HEK293 (cell line): ENCODE measurements around the gene RAB3B.

Experiments
- CTCF ChIA-PET: fragments of 350-600 bp; formaldehyde crosslinking; extraction: SDS; loops from one replicate; lab custom pipeline; 2021; ENCODE audit warnings: antibody characterized with exemption; lab: Yijun Ruan, JAX
- POLR2A ChIA-PET: fragments of 300-600 bp; formaldehyde crosslinking; extraction: SDS; loops from one replicate; lab custom pipeline; 2020; ENCODE audit warnings: antibody characterized with exemption, inconsistent platforms; lab: Yijun Ruan, JAX
- H3K27ac ChIP-seq: fragments of 200-500 bp; sonication (Bioruptor generic); 2 replicates; pipeline ENCODE4 v1.5.1; 2014; ENCODE audit warnings: low read depth, low read length, control low read depth, inconsistent platforms; ENCODE audit errors: extremely low read depth
- H3K36me3 ChIP-seq, 2 experiments: fragments of 200-500 bp in 1 of 2; sonication (Bioruptor generic) in 1 of 2; 1 replicate in 1 of 2; 2 replicates in 1 of 2; pipeline ENCODE4 v1.5.1; 2014 to 2017; ENCODE audit warnings: inconsistent platforms in 2 of 2, low read length in 2 of 2; ENCODE audit not compliant: control insufficient read depth in 2 of 2, insufficient read depth in 1 of 2
- H3K4me1 ChIP-seq: fragments of 200-500 bp; sonication (Bioruptor generic); 2 replicates; pipeline ENCODE4 v1.5.1; 2014; ENCODE audit warnings: mild to moderate bottlenecking, low read length, inconsistent platforms; ENCODE audit not compliant: control insufficient read depth, insufficient read depth
- H3K4me3 ChIP-seq: 2 replicates; pipeline ENCODE4 v1.5.1; 2011; ENCODE audit warnings: low read depth, mild to moderate bottlenecking, control low read depth, low read length, moderate library complexity
- H3K9me3 ChIP-seq: fragments of 200-500 bp; sonication (Bioruptor generic); 2 replicates; pipeline ENCODE4 v1.5.1; 2014; ENCODE audit warnings: low read depth, low read length, inconsistent platforms; ENCODE audit not compliant: control insufficient read depth, insufficient read depth
- FEZF1 ChIP-seq: fragments of 450-650 bp; formaldehyde crosslinking; IDR thresholded peaks from 2 replicates; pipeline ENCODE4 v1.5.1; 2016; ENCODE audit warnings: missing biosample characterization, missing genetic modification characterization
- GLIS2 ChIP-seq: fragments of 450-650 bp; formaldehyde crosslinking; IDR thresholded peaks from 2 replicates; pipeline ENCODE4 v1.5.1; 2016; ENCODE audit warnings: missing biosample characterization, missing genetic modification characterization
- SP2 ChIP-seq: fragments of 450-650 bp; formaldehyde crosslinking; IDR thresholded peaks from 2 replicates; pipeline ENCODE4 v1.5.1; 2016; ENCODE audit warnings: missing biosample characterization, missing genetic modification characterization
- ZFHX2 ChIP-seq: fragments of 450-650 bp; formaldehyde crosslinking; conservative IDR thresholded peaks from 2 replicates; pipeline ENCODE4 v1.5.1; 2016; ENCODE audit warnings: missing biosample characterization, missing genetic modification characterization
- ZIC2 ChIP-seq: fragments of 450-650 bp; formaldehyde crosslinking; IDR thresholded peaks from 2 replicates; pipeline ENCODE4 v1.5.1; 2016; ENCODE audit warnings: missing biosample characterization, missing genetic modification characterization
- ZNF114 ChIP-seq: fragments of 450-650 bp; formaldehyde crosslinking; IDR thresholded peaks from 2 replicates; pipeline ENCODE4 v1.5.0; 2017; ENCODE audit warnings: missing biosample characterization, missing genetic modification characterization
- ZNF133 ChIP-seq: fragments of 450-650 bp; formaldehyde crosslinking; IDR thresholded peaks from 2 replicates; pipeline ENCODE4 v1.5.1; 2016; ENCODE audit warnings: missing biosample characterization, missing genetic modification characterization
- ZNF146 ChIP-seq: fragments of 450-650 bp; formaldehyde crosslinking; IDR thresholded peaks from 2 replicates; pipeline ENCODE4 v1.5.1; 2016; ENCODE audit warnings: missing biosample characterization, missing genetic modification characterization
- ZNF433 ChIP-seq: fragments of 450-650 bp; formaldehyde crosslinking; IDR thresholded peaks from 2 replicates; pipeline ENCODE4 v1.5.1; 2016; ENCODE audit warnings: missing biosample characterization, missing genetic modification characterization, low read depth
- ZNF600 ChIP-seq: fragments of 450-650 bp; formaldehyde crosslinking; IDR thresholded peaks from 2 replicates; pipeline ENCODE4 v1.5.1; 2016; ENCODE audit warnings: missing biosample characterization, missing genetic modification characterization
- ZNF624 ChIP-seq: fragments of 450-650 bp; formaldehyde crosslinking; IDR thresholded peaks from 2 replicates; pipeline ENCODE4 v1.5.1; 2017; ENCODE audit warnings: missing biosample characterization, missing genetic modification characterization
- ZNF664 ChIP-seq: fragments of 450-650 bp; formaldehyde crosslinking; IDR thresholded peaks from 2 replicates; pipeline ENCODE4 v1.5.1; 2016; ENCODE audit warnings: missing biosample characterization, missing genetic modification characterization
- ZNF785 ChIP-seq: fragments of 450-650 bp; formaldehyde crosslinking; IDR thresholded peaks from 2 replicates; pipeline ENCODE4 v1.5.1; 2016; ENCODE audit warnings: missing biosample characterization, missing genetic modification characterization
- TF ChIP-seq, protein P1 (sequence below): IDR thresholded peaks from 2 replicates; pipeline ENCODE4 v1.6.1; 2011; ENCODE audit warnings: mild to moderate bottlenecking, low read depth, low read length, borderline replicate concordance
- TF ChIP-seq, protein P2 (sequence below): fragments of 450-650 bp; formaldehyde crosslinking; IDR thresholded peaks from 2 replicates; pipeline ENCODE4 v1.5.1; 2016; ENCODE audit warnings: missing biosample characterization, missing genetic modification characterization
- TF ChIP-seq, protein P3 (sequence below): fragments of 450-650 bp; IDR thresholded peaks from 2 replicates; pipeline ENCODE4 v1.5.1; 2018; ENCODE audit warnings: missing biosample characterization, mild to moderate bottlenecking, missing genetic modification characterization

Gene RAB3B

DNA sequence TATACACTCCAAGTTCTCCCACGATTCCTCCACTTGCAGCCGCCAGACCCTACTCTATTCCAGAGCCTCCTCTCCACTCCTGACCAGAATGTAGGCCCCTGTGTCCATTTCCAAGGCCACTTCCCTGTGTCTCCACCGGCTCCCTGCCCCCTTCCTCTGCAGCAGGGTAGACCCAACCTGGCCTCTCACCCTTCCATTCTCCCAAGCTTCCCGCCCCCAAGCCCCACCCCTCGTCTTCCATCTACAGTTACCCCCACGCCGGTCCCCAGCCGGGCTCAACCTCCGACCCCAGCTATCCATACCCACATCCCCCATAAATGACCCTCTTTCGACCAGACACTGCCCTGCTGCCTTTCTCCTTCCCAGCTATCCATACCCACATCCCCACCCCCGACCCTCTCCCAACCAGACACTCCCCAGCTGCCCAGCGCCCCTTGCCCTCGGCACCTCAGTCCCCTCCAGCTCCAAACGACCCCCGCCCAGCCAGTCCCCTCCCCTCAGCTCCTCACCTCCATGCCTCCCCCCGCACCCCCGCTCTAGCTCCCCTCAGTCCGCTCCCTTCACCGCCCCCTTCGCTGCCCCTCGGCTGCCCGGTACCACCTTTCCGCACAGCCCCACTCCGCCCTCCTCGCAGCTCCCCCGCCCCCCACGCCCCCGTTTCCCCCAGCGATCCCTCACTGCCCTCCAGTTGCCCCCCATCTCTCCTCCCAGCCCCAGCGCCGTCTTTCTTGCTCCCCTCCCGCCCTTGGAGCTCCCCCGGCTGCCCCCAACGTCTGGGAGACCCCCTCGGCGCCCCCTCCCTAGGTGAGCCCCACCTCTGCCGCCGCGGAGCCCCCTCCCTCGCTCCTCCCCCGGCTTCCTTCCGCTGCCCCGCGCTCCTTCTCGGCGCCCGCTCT, 670 bp downstream of the RAB3B start:
- Histone ChIP-seq H3K4me1 (no peaks in the 10 kb centered on the region), H3K27ac (no peak overlapping the region; the same call in 1 of the 2 replicates), H3K4me3 (peak overlapping the region; percentile 56), H3K9me3 (no peaks in the 10 kb centered on the region), H3K36me3 (no peaks in the 10 kb centered on the region)
- POLR2A ChIA-PET = interaction anchor here (0.6 kb wide), 2 partner anchors 19 to 52 kb away, joined by 3 to 4 read pairs; no protein-coding TSS in a partner anchor
- TF ChIP-seq, protein P1, sequence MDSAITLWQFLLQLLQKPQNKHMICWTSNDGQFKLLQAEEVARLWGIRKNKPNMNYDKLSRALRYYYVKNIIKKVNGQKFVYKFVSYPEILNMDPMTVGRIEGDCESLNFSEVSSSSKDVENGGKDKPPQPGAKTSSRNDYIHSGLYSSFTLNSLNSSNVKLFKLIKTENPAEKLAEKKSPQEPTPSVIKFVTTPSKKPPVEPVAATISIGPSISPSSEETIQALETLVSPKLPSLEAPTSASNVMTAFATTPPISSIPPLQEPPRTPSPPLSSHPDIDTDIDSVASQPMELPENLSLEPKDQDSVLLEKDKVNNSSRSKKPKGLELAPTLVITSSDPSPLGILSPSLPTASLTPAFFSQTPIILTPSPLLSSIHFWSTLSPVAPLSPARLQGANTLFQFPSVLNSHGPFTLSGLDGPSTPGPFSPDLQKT = no peak
- TF ChIP-seq GLIS2 (tag by site-specific recombination) (peak; percentile 37; the same call in 1 of the 2 replicates), ZFHX2 (0 out of 2 replicates have a peak, but pooled peaks have one; percentile 9), ZNF114 (tag by site-specific recombination) (no peak), SP2 (tag by site-specific recombination) (peak; percentile 17; the same call in 1 of the 2 replicates), FEZF1 (tag by site-specific recombination) (no peak), ZNF600 (tag by site-specific recombination) (peak; percentile 73), ZNF624 (tag by site-specific recombination) (no peak)
- TF ChIP-seq, protein P2, sequence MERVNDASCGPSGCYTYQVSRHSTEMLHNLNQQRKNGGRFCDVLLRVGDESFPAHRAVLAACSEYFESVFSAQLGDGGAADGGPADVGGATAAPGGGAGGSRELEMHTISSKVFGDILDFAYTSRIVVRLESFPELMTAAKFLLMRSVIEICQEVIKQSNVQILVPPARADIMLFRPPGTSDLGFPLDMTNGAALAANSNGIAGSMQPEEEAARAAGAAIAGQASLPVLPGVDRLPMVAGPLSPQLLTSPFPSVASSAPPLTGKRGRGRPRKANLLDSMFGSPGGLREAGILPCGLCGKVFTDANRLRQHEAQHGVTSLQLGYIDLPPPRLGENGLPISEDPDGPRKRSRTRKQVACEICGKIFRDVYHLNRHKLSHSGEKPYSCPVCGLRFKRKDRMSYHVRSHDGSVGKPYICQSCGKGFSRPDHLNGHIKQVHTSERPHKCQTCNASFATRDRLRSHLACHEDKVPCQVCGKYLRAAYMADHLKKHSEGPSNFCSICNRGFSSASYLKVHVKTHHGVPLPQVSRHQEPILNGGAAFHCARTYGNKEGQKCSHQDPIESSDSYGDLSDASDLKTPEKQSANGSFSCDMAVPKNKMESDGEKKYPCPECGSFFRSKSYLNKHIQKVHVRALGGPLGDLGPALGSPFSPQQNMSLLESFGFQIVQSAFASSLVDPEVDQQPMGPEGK (tag by site-specific recombination) = 0 out of 2 replicates have a peak, but pooled peaks have one; percentile 10
- CTCF ChIA-PET = interaction anchor here (0.6 to 0.9 kb wide), 4 partner anchors 16 to 1386 kb away, joined by 3 to 7 read pairs (median 3); no protein-coding TSS in a partner anchor

DNA sequence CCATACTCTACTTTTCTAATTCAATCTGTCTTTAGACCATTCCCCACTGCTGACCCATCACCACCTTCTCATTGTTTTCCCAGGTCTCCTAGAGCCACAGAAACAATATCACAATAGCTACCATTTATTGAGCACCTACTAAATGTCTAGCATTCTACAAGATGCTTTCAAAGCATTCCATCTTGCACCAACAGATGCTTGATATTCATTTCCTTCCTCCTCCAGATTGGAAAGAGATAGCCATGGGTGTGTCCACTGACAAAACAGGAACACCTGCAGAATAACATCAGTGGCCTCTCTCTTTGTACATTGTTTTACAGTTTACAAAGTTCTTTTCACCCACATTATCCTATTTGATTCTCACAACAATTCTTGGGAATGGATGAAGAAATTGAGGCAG, 2.2 kb downstream of the RAB3B start:
- TF ChIP-seq ZNF664 (tag by site-specific recombination) (peak; percentile 62; the same call in 1 of the 2 replicates), ZNF133 (tag by site-specific recombination) (no peak)
- TF ChIP-seq, all 188 proteins: peak for 1
- CTCF ChIA-PET = interaction anchor here (1.0 kb wide), 1 partner anchor 60 kb away, joined by 3 read pairs; no protein-coding TSS in a partner anchor
- POLR2A ChIA-PET = no interaction called here

DNA sequence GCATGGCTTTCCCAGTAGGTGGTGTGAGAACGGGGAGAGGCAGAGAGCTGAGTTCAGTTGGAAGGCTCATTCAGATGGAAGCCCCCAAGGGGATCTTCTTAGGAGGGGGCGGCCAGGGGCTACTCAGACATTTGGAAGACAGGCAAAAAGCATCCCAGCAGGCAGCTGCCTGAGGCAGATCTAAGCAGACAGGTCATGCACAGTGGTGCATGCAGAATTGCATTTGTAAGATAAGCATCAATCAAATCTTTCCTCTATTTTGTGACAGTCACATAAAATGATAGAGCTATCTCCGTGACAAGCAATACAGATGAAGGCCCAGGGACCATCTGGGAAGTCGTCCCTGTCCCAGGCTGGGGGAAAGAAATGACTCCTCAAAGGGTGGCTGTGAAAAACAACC, 3.8 kb downstream of the RAB3B start:
- TF ChIP-seq, protein P3, sequence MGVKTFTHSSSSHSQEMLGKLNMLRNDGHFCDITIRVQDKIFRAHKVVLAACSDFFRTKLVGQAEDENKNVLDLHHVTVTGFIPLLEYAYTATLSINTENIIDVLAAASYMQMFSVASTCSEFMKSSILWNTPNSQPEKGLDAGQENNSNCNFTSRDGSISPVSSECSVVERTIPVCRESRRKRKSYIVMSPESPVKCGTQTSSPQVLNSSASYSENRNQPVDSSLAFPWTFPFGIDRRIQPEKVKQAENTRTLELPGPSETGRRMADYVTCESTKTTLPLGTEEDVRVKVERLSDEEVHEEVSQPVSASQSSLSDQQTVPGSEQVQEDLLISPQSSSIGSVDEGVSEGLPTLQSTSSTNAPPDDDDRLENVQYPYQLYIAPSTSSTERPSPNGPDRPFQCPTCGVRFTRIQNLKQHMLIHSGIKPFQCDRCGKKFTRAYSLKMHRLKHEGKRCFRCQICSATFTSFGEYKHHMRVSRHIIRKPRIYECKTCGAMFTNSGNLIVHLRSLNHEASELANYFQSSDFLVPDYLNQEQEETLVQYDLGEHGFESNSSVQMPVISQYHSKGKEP (tag by site-specific recombination) = peak; percentile 75; the same call in 1 of the 2 replicates
- no peak for TF ChIP-seq ZNF785
- TF ChIP-seq ZNF433 (tag by site-specific recombination) = no peak
- peak; percentile 85 for TF ChIP-seq ZIC2 (tag by site-specific recombination)
- no peak for TF ChIP-seq ZNF146 (tag by site-specific recombination)
- no peak overlapping the region for H3K27ac ChIP-seq
- no peaks in the 10 kb centered on the region for H3K36me3 ChIP-seq
- no peaks in the 10 kb centered on the region for H3K4me1 ChIP-seq
- ChIA-PET POLR2A (no interaction called here), CTCF (interaction anchor here (1.0 to 1.6 kb wide), 2 partner anchors 89 to 90 kb away, joined by 3 read pairs; no protein-coding TSS in a partner anchor)
- no peak overlapping the region for H3K4me3 ChIP-seq
- H3K9me3 ChIP-seq = no peaks in the 10 kb centered on the region

More for the DNA sequence above, 2.2 kb downstream of the RAB3B start:
- Histone ChIP-seq H3K36me3 (no peaks in the 10 kb centered on the region), H3K27ac (no peak overlapping the region), H3K4me3 (no peak overlapping the region), H3K4me1 (no peaks in the 10 kb centered on the region), H3K9me3 (no peaks in the 10 kb centered on the region)
